ENCODE results near the gene TNFRSF25.
"Not testable (repeated sequence)": the region's sequence is repeated elsewhere in the genome, so short reads cannot be mapped to it uniquely, and the experiment has no call there.

Gene TNFRSF25

DNA sequence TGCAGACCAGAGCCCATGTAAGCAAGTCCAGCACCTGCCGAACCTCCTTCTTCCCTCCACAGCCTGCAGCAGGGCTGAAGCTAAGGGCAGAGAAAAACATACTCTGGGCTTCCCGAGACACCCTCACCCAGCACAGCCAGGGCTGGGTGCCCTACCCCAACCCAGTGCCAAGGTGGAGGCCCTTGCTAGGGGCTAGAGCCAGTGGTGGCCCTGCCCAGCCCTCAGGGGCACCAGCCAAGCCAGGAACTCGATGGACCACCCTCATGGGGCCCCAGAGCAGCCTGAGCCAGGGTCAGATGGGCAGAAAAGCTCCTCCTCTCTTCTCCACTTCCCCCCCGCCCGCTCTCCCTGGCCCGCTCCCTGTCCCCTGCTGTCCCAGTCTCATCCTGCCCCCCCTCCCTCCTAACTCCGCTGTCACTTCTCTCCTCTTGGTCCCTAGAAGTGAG lies 15.9 kb downstream of the TNFRSF25 start:
- DNase-seq, result no peak

DNA sequence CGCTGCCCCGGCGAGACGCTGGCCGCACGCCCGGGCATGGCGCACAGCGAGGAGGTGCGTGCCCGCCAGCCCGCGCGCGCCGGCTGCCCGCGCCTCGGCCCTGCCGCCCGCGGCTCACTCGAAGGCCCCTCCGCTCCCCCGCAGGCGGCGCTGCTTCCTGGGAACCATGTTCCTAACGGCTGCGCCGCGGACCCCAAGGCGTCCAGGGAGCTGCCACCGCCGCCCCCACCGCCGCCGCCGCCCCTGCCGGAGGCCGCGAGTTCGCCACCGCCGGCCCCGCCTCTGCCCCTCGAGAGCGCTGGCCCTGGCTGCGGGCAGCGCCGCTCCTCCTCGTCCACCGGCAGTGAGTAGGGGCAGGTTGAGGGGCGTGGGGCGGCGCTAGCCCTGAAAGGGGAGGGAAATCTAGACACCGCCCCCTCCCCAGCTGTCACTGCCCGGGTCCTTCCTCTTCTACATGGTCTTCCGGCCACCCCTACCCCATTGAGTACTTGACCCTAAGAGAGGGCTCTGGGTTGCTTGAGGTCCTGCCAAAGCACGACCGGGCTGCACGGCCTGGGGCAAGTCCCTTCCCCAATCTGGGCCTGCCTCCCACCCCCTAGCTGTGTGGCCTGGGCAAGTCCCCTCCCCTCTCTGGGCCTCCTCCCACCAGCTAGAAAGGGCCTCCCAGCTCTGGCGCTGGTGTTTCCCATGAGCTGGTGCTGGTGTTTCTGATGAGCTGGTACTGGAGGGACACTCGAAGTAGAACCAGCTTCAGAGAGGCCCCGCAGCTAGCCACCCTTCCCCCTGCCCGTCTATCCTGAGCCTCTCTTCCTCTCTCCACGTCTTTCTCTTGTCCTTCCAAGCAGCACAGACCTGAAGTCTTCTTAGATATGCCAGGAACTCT lies 17.0 kb downstream of the TNFRSF25 start:
- DNase-seq, result peak; percentile 83

DNA sequence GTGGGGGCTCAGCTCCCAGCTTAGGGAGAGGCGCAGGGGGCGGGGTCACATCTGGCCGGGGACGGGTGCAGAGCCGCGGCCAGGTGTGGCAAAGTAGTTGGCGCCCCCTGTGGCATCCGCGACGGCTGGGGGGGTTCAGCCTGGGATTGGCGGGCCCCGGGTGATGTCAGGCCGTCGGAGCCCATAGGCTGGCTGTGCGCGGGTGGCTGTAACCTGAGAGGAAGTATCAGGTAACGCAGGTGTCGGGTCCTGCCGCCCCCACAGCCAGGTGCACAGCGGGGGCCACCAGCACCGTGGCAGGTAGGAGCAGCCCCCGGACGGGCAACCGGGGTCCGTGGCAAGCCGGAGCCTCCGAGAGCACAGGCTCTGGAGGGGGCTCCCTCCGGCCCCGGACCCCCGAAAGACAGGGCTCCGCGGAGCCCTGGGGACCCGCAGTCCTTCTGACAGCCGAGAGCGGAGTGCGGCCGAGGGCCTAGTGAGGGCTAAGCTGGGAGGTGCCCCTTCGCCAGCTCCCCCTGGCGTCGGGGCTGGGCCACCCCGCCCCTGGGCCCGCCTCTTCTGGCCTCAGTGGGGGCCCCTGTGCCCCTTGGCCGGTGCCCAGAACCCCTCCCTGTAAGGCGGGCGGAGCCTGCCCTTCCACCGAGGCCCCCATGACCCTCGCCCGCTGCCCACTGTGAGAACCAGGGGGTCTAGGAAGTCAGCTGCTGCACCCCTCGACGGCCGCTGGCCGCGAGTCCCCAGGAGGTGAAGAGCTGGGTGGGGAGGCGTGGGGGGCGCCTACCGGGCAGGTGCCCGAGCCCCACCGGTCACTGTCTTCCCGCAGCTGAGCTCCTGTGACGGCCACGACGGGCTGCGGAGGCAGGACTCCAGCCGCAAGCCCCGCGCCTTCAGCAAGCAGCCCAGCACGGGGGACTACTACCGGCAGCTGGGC lies 17.9 kb downstream of the TNFRSF25 start:
- peak; percentile 96 for DNase-seq

DNA sequence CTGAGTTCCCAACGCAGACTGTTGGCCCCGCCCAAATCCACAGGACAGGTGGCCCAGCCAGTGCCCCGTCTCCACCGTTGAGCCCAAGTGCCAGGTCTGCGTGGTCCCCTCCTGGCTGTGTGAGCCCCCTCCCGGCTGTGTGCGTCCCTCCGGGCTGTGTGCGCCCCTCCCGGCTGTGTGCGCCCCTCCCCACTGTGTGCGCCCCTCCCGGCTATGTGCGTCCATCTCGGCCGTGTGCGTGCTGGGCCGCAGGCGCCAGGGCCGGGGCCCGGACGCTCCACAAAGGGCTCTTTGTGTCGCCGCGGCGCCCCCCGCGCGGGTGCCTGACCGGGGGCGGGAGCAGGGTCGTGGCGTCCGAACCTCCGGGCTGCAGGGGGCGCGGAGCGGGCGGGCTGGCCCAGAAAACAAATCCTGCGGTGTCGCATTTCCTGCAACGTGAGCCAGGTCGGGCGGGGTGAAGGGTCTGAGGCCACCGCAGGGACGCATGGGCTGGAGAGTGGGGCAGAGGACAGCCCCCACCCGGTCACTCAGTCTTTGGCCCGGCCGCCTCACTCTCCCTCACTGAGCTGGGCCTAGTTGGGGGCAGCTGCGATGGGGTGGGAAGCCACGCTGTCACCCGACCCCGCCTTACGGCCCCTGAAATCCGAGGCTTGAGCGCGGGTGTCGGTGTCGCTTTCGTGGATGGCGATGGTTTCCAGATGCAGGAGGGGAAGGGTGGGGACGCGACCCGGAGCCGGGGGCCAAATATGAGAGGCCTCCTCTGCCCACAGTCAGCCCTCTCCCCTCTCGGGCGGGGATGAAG lies 18.8 kb downstream of the TNFRSF25 start:
- DNase-seq, result peak; percentile 75

DNA sequence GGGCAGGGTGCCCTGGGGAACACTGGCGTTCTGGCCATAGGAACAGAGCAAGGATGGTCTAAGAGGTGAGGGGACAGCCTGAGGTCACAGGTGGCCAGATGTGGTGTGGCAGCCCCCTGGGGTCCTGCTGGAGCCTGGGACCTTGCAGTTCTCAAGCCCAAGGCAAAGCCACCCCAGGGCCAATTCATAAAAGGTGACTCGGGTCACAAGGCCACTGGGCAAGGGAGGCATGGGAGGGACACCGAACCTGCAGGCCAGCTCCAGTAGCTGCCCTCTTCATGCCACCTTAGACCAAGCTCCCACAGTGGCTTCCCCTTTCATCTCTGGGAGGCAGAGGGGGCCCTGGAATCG lies 19.3 kb downstream of the TNFRSF25 start:
- DNase-seq, result no peak

DNA sequence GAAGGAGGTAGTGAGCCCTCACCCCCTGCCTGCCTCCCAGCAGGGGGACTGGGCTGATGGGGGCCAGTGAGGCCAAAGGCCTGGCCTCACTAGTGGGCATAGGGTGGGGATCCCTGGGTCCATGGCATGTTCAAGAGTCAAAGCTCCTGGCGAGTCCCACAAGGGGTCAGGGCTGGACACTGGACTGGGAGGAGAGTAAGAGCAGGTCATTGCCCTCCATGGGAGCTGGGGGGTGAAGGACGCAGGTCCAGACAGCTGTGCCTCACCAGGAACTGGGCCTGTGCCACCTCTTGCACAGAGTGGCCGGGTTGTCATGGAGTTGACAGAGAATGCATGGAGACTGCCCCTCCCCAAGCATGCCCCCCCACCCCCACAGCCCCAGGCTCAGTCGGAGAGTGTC lies 20.0 kb downstream of the TNFRSF25 start:
- DNase-seq, result not testable (repeated sequence)

DNA sequence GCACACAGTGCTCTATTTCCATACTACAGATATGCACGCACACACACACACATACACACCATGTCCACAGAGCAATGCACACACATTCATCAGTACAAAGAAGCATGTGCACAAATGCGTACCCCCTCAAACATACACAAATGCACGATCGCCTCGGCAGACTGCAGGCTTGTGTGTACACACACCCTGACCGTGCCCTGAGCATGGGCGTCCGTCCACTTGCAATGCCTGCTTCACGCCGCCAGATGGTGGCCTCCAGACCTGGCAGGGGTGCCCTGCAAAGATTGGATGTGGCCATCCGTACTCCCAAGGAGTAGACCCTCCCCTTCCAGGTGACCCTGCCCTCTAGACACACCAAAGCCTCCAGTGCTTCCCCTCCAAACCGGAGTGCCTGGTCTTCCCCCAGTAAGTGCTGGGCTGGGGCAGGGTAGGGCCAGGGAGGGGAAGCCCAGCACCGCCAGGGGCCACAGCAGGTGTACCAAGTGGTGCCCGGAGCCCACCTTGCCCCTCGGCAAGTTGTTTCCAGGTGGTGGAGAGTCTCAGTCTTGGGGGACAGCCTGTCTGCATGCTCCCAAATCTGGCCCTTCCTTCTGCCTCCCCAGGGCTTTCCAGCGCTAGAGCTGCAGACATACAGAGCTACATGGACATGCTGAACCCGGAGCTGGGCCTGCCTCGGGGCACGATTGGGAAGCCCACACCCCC lies 20.8 kb downstream of the TNFRSF25 start:
- peak; percentile 88 for DNase-seq

DNA sequence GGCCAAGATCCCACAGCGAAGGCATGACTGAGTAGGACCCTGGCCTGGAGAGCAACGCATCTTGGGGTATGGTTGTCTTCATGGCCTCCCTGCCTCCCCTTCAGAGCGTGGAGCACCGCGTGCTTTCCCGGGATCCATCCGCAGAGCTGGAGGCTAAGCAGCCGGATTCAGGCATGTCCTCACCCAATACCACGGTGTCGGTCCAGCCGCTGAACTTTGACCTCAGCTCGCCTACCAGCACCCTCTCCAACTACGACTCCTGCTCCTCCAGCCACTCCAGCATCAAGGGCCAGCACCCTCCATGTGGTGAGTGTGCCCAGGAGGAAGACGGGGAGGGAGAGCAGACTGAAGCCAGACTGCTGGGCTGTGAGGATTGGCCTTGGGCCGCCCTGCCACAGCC lies 21.6 kb downstream of the TNFRSF25 start:
- DNase-seq, result no peak

DNA sequence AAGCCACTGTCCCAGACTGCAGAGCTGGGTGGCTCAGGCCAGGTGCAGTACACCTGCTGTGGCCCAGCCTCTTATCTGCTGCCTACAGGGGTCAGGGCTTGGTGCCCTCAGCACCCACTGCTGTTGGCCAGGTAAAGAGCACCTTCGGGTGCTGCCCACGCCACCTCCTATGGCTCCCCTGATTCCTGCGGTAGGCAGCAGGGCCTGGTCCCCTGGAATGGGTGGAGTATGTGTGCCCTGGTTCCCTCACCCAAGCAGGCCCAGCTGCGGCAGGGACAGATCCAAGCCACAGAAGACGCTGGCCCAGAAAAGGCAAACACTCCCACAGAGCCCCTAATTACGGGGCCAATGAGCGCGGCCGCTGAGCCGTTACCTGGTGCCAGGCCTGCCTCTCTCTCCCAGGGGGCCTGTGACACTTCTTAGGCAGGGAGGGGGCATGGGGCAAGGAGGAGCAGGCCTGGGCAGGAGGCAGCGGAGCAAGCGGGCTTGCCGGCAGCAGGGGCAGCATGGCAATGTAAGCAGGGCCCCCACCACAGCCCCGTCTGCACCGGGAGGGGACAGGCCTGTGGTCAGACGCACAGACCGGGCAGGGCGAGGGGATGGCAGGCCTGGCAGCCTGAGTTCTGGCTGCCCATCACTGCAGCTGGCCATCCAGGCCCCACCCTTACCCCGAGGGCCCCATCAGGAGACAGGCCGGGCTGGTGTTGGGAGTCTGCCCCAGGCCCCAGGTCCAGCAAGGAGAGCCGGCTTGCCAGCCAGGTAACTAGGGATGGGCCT lies 22.4 kb downstream of the TNFRSF25 start:
- DNase-seq, result no peak

DNA sequence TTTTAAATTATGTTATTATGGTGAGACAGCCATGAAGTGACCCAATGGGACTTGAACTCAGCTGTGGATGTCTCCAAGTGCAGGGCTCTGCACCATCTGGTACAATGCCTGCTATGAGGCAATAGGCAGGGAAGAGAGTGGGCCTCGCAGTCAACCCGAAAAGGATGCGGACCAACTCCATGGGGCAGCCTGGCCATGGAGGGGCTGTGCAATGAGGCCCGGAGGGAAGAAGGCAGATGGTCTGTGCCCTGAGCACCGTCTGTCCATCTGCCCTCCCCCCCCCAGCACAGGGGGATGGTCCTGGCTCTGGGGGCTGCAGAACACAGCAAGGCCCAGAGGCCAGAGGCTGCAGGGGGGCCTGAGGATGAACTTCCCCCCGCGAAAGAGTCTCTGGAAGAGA lies 24.4 kb downstream of the TNFRSF25 start:
- no peak for DNase-seq

DNA sequence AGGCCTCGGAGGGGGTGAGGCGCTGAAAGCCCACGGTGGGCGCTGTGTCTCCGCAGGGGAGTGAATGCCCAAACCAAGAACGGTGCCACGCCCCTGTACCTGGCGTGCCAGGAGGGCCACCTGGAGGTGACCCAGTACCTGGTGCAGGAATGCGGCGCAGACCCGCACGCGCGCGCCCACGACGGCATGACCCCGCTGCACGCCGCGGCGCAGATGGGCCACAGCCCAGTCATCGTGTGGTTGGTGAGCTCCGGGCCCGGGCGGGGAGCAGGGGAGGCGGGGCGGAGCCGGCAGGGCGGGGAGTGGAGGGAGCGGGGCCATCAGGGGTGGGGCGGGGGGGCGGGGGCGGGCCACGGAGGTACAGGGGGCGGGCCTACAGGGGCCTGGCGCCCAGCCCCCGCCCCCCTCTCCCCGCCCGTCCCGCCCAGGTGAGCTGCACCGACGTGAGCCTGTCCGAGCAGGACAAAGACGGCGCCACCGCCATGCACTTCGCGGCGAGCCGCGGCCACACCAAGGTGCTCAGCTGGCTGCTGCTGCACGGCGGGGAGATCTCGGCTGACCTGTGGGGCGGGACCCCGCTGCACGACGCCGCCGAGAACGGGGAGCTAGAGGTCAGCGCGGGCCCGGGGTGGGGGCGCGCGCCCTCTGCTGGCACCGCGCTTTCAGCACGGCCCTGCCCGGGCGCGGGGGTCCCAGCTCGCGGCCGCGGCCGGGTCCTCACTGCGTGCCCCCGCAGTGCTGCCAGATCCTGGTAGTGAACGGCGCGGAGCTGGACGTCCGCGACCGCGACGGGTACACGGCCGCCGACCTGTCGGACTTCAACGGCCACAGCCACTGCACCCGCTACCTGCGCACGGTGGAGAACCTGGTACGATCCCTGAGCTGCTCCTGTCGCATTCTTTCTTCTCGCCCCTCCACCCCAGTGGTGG lies 25.5 kb downstream of the TNFRSF25 start:
- DNase-seq, result peak; percentile 89

DNA sequence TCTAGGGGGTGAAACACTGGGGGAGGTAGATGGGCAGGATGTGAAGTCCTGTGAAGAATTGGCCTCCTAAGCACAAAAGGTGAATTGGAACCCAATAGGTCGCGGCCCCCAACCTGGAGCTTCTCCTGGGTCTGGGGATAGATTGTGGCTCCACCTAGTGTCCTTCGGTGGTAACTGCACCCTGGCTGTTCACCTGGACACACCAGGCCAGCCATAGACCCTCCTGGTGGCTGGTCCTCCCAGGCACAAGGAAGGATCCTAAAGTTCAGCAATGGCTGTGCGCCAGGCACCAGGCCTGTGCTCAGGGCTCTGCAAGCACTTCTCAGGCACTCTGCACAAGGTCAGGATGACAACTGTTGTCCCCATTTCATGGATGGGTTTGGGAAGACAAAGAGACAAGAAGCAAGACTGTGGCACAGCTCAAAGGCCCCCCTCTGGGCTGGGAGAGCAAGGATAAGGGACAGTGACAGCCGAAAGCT lies 27.9 kb downstream of the TNFRSF25 start:
- DNase-seq, result peak; percentile 88

DNA sequence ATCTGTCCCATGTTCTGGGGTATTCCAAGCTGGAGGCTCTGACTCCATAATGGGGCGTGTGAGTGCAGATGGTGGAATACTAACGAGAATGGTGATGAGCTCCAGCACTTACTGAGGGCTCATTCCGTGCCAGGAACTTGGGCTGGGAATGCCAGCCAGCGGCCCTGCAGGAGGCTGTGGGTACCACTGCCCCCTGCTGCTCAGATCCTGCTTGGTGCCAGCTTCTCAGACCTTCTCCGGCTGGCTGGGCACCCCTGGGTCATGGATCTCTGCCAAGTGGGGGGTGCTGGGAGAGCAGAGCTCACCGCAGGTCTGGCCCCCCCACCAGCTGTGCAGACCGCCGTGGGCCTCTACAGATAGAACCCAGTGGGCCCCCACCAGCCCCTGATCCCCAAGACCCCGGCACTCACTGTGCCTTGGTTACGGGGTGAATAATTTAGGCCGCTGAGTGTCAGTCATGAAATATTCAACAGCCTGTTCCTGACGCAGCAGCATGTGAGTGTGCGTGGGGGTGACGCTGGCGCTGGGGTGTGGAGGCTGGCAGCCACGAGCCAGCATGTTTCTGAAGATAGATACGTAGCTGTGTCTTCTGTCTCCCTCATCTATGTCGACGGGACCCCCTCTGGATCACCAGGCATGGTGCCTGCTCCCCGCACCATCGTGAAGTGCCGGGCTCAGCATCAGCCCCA lies 28.8 kb downstream of the TNFRSF25 start:
- peak; percentile 67 for DNase-seq

DNA sequence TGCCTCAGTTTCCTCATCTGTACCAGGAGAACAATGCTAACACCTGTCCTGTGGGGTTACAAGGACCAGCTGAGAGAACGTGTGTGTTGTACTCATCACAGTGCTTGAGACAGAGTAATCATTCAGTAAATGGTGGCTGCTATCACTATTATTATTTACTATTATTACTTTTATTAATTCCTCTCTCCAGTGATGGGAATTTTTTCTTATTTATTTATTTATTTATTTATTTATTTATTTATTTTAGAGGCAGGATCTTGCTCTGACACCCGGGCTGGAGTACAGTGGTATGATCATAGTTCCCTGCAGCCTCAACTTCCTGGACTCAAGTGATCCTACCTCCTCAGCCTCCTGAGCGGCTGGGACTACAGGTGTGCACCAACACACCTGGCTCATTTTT lies 29.7 kb downstream of the TNFRSF25 start:
- DNase-seq, result not testable (repeated sequence)

DNA sequence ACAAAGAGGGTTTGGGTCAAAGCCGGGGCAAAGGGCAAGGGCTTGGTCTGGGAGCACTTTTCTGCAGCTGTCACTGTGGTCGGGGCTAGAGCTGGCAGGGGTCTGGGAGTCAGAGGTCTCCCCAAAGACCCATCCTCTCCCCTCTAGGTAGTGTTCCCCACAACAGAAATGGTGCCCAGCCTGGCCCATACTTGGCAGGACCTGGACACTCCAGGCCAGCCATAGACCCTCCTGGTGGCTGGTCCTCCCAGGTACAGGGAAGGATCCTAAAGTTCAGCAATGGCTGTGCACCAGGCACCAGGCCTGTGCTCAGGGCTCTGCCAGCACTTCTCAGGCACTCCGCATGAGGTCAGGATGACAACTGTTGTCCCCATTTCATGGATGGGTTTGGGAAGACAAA lies 30.4 kb downstream of the TNFRSF25 start:
- no peak for DNase-seq

DNA sequence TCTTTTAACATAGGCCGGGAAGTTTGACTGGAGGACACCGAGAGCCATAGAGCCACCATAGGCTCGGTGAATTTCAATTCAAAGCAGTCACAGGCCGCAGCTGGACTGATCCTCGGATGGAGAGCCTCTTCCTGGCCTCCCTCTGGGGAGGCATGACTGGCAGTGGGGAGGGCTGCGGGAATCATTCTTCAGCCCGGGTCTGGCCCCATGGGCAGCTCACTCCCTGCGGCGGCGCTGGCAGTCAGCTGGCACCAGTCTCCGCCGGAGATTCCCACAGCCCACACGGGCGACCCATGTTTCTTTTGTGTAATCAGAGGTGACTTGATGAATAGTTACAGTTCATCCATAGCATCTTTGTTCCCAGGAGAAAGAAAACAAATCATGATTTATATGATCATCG lies 30.8 kb downstream of the TNFRSF25 start:
- DNase-seq, result no peak

DNA sequence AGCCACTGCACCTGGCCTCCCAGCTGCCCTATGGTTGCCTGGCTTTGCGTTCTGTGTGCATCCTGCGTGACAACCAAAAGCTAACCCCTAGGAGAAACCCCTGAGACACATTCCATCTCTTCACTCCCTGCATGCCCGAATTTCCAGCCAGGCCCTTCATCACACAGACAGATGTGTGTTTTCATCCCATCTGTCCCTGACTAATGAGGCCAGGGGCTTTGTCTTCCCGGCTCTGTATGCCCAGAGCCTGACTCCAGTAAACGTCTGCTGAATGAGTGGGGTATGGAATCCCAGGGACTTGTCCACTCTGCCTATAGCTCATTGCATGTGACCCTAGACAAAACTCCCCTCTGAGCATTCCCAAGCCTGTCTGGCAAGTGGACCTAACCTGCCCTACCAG lies 31.8 kb downstream of the TNFRSF25 start:
- no peak for DNase-seq

DNA sequence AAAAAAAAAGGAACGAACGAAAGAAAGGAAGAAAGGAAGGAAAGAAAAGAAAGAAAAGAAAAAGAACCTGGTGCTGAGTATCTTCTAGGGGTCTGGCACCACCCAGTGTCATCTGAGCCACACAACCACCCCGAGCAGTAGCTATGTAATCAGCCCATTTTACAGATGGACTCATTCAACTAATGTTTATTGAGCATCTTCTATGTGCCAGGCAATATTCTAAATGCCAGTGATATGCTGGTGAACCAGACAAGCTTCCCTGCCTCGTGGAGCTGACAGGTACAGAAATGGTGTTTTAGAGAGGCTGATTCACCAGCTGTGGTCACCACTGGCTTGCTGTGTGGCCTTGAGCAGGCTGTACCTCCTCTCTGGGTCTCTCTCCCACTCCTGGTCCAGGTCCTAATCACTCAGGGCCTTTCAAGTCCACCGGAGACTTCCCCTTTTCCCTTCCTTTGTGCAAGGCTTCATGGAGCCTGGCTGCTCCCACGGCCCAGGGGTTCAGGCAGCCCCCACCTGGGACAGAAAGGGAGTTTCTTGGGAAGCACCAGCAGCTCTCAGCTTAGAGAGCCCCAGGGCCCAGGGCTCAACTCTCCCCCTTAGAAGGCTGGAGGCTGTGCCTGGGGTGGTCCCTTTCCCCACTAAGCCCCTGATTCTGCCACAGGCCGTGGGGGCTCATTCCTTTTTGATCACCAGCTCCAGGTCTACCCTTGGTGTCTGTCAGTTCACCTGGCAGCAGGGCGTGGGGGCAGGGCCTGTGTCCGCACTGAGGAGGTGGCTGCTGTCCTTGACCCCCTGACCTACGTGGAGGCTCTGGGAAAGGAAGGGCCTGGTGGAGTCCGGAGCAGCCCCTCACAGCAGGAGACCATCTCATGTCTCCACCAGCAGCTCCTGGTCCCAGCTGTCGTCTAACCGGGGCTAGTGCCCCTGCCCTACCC lies 34.1 kb downstream of the TNFRSF25 start:
- not testable (repeated sequence) for DNase-seq

Measured in DMS53 (cell line).